HG02852 (cell line): ENCODE results near the gene ABAT.
"Not testable (repeated sequence)": the region's sequence is repeated elsewhere in the genome, so short reads cannot be mapped to it uniquely, and the experiment has no call there.

Experiments used
- ATAC-seq: cut with Tn5 transposase; IDR thresholded peaks from one replicate; pipeline ENCODE4 v1.9.1; 2021; ENCODE audit warnings: mild to moderate bottlenecking, moderate library complexity; ENCODE audit not compliant: unreplicated experiment

ABAT gene

DNA sequence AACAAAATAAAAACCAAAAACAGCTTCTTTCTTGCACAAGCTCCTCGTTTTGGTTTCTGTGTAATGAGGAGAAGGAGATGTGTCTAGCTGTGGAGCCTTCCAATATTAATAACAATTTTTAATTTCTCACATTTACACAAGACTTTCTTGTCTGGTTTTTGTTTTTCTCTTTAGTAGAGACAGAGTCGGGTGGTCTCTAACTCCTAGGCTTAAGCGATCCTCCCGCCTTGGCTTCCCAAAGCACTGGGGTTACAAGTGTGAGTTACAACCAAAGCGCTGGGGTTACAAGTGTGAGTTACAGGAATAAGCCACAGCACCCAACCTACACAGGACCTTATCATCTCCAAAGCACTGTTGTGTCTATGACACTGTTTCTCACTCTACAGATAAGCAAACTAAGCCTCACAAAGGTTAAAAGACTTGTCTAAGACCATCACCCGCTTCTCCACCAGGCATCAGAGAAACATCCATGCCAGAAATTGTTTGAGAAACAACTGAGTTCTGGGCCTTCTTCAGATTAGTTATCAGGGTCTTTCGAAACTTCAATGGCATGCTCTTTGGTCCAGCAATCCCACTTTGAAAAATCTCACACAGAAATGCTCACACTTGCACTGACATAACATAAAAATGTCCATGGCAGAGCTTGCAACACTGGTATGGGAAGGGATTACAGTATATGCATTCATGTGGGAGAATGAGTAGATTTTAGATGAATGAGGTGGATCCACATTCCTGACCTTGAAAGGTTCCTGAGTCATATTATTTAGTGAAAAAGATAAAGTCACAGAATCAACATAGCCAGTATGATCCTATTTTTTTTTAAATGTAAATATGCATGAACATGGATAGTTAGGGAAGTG lies 3.9 kb downstream of the ABAT start:
- ATAC-seq, result no peak

- no peak for ATAC-seq
Observed at GRCh38 chr16:8679151-8679550, 4.7 kb downstream of the ABAT start.

GRCh38 chr16:8682551-8683259 lies 8.3 kb downstream of the ABAT start:
- no peak for ATAC-seq

DNA sequence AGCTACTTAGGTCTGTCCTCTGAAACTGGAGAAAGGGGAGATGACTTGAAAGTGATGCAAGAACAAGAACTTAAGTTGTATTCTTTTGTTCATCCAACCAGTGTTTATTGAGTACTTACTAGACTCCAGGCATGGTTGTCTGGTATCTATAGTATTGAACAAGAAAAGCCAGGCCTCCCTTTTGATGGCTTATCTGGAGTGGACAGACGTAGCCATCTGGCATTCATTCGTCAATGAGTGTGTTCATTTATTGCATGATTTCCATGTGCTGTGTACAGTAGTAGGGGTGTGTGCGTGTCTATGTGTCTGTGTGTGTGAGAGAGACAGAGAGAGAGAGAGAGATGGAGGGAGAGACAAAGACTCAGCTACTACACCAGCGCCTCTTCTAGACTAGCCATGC lies 9.2 kb downstream of the ABAT start:
- ATAC-seq, result no peak

- ATAC-seq, result no peak
Observed at GRCh38 chr16:8685617-8686016, 11.2 kb downstream of the ABAT start.

- ATAC-seq, result no peak
Observed at GRCh38 chr16:8686031-8686621, 11.7 kb downstream of the ABAT start.

GRCh38 chr16:8686879-8687278 lies 12.5 kb downstream of the ABAT start:
- no peak for ATAC-seq

GRCh38 chr16:8689686-8690085 lies 15.3 kb downstream of the ABAT start:
- no peak for ATAC-seq

GRCh38 chr16:8691728-8692127 lies 17.3 kb downstream of the ABAT start:
- ATAC-seq, result no peak

- ATAC-seq, result no peak
Observed at GRCh38 chr16:8694795-8695728, 20.6 kb downstream of the ABAT start.

- ATAC-seq, result no peak
Observed at GRCh38 chr16:8696880-8697279, 22.5 kb downstream of the ABAT start.

GRCh38 chr16:8697965-8698364 lies 23.5 kb downstream of the ABAT start:
- no peak for ATAC-seq

GRCh38 chr16:8703693-8704092 lies 29.3 kb downstream of the ABAT start:
- no peak for ATAC-seq

- ATAC-seq, result no peak
Observed at GRCh38 chr16:8704098-8704497, 29.7 kb downstream of the ABAT start.

GRCh38 chr16:8705100-8705822 lies 30.8 kb downstream of the ABAT start:
- ATAC-seq, result not testable (repeated sequence)

DNA sequence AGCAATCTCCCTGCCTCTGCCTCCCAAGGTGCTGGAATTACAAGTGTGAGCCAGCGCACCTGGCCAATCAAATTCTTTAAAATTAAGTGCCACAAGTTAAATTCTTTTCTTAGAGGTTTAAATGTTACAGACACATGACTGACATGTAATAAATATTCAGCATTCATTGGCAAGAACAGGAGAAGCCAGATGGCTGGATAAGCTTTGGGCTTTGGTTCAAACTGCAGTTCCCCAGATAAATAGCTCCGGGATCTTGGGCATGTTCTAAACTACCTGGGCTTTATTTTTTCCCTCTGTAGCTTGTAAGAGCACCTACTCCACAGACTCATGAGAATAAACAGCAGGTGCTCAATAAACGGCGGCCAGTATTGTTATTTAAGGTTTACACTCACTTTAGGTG lies 34.1 kb downstream of the ABAT start:
- no peak for ATAC-seq

DNA sequence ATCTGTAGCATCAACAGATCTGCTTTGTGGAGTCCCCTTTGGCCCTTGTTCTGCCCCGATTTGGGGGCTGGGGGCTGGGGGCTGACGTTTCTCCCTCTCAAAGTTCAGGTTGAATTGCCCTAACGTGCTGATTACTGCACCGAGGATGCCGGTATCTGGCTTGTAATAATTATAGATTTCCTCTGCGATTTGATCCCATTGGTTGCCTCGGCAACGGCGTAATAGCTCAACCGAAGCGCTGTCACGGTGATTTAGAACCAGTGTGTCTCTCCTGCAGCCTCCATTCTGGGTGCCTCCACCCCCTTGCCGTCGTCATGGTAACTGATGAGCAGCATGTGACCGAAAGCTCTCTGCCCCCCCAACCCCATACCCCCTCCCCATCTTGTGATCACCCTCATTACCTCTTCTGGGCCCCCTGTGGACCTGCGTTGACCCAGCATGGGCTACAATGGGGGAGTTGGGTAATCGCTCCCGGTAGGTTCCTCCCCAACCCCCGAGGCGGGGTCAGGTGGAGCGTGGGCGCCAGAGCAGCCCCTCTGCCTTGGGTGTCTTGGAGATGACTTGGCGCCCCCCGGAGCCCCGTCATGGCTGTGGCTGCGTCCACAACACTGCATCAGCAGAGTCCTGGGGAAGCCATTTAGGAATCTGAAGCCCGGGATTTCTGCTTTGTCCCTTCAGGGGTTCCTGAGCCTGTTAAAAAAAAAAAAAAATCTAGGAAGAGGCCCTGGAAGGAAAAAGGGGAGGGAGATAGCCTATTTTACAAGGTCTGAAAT lies 38.4 kb downstream of the ABAT start:
- ATAC-seq, result no peak

GRCh38 chr16:8713635-8714172 lies 39.3 kb downstream of the ABAT start:
- no peak for ATAC-seq

DNA sequence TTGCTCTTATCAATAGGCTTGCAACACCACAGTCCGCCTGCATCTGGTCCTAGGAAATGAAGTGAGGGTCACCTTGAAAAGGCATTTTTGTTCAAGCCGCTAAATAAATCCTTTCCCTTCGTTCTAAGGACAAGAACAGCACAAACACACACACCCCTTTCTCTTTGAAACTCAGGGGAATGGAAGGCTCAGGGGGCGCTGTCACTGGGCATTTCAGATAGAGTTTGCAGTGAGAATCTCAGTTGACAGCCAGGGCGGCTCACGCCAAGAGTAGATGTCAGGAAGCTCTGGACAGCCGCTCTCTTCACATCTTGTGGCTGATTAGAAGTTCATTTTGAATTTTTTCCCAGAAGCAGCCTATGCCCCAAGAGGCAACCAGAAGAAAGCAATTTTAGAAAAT lies 39.8 kb downstream of the ABAT start:
- ATAC-seq, result no peak
